A204.1 (cell line): ENCODE data around the gene CD164.
"Not testable (repeated sequence)": the region's sequence is repeated elsewhere in the genome, so short reads cannot be mapped to it uniquely, and the experiment has no call there.

Source experiments
- FAIRE-seq: peaks from 2 replicates; lab custom pipeline; 2012; peaks lifted over from hg19 to GRCh38; lab: Jason Lieb, UNC

CD164 gene

DNA sequence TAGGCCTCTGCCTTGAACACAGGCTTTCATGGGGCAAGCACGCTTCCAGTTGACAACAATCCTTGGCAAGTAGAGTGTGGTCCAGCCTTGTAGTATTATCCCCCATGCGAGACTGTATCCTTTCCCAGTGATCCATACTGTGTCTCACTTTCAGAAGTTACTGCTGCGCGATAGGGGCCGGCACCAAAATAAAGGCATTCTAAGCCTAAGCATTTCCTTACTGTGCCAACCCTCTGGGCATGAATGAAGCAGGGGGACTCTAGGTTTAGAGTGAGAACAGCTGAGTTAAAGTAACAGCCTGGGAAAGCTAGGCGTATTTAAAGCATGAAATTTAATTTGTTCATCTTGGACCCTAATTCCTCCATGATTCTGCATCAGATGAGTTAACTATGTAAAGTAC, 39.4 kb downstream of the CD164 start:
- FAIRE-seq, result no peak

GRCh38 chr6:109342506-109342905, 39.8 kb downstream of the CD164 start:
- no peak for FAIRE-seq

DNA sequence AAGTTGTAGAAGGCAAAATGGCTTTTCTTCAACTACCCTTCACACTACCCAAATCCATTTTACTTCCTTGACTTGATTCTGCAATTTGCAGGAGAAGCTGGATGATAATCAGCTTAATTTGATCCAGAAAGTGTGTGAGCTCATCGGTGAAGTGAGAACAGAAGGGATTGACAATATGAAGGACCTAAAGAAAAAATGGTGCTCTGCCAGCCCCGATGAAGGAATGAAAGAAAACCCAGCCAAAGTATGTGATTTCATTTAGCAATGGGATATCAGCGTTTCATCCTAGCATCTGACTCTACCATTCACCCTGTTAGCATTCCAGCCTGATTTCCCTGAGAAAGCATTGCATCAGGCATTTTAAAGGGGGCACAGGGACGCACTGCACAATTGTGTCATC, 41.5 kb downstream of the CD164 start:
- FAIRE-seq, result no peak

GRCh38 chr6:109339906-109340678, 42.2 kb downstream of the CD164 start:
- no peak for FAIRE-seq

DNA sequence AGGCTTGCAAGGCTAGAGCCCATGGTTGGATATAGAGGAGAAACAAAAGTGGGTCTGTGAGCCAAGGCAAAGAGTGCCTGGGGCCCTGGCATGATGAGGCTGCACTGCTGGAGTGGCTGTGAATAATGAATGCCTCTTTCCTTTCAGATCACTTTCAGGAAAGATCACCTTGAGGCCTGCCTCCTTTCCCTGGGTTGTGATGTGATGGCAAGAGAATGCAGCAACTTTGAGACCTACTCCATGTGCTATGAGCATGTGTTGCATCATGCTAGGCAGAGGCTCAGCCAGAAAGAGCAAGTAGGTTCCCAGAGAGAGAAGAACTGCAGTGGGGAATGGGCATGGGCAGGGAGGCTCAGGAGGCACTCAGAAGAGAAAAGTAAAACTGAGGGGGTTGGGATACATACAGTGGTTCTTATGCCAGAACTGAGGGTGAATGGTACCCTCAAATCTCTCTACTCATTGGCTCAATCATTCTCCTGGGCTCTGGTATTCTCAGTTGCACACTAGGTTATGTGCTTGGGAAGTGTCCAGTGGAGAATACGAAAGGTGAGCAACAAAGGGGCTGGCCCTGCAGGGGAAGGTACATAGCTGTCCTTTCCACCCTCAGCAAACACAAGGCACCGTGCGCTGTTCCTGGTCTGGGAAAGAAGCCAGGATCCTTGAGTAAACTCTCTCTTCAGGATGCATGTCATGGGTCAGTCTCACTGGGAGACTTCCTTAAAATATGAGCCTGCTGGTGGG, 45.9 kb downstream of the CD164 start:
- no peak for FAIRE-seq

DNA sequence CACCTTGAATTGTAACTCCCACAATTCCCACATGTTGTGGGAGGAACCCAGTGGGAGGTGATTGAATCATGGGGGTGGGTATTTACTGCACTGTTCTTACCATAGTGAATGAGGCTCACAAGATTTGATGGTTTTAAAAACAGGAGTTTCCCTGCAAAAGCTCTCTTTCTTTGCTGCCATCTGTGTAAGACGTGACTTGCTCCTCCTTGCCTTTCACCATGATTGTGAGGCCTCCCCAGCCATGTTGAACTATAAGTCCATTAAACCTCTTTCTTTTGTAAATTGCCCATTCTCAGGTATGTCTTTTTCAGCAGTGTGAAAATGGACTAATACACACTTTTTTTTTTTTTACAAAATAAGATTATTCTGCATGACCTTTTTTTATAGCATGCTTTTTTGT, 48.4 kb downstream of the CD164 start:
- FAIRE-seq, result not testable (repeated sequence)

GRCh38 chr6:109332748-109333147, 49.5 kb downstream of the CD164 start:
- FAIRE-seq, result no peak

- FAIRE-seq, result no peak
Observed at GRCh38 chr6:109331081-109331480, 51.2 kb downstream of the CD164 start.

DNA sequence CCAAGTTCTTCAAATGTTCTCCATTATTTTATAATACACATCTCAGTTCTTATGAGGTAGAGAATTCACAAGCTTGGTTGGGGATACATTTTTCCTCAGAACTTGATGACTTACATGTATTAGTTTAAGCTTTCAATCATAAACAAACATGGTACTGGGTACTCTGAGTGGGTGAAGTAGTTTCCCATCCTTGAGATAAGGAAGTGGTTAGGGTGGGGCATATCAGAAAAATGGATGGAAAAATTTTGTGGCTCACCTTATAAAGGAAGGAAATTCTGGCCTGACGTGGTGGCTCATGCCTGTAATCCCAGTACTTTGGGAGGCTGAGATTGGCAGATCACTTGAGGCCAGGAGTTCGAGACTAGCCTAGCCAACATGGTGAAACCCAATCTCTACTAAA, 52.0 kb downstream of the CD164 start:
- FAIRE-seq, result no peak

DNA sequence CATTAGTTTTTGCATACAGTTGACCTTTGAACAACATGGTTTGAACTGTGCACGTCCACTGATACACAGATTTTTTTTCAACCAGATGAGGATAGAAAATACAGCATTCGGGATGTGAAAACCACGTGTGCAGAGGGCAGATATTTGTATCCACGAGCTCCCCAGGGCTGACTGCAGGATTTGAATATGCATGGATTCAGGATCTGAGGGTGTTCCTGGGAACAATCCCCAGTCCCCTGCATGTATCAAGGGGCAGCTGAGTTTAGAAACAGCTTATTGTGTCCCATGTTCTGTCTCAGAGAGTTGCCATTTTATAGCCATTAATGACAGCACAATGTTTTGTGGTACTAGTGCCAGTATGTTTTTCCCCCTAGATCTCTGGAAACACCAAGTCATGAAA, 53.6 kb downstream of the CD164 start:
- FAIRE-seq, result no peak

- no peak for FAIRE-seq
Observed at GRCh38 chr6:109327959-109328358, 54.3 kb downstream of the CD164 start.

DNA sequence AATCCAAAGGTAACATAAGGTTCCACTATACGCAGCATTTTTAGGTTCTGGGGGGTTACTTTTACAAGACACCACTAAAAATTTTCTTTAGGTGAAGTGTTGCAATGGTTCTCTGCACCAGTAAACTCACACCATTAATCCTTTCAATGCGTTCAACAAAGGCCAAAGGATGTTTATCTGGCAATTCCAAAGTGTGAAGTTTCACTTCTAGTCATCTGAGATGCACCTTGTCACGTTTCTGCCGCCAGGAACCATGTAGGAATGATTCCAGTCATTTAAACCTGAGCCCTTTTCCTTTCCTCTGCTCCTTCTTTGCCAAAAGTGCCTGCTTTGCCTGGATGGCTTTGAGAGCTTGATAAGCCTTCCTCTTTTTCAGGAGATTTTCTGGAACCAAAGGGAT, 54.8 kb downstream of the CD164 start:
- FAIRE-seq, result no peak

GRCh38 chr6:109326351-109326750, 55.9 kb downstream of the CD164 start:
- no peak for FAIRE-seq

GRCh38 chr6:109325400-109325801, 56.9 kb downstream of the CD164 start:
- FAIRE-seq, result no peak

DNA sequence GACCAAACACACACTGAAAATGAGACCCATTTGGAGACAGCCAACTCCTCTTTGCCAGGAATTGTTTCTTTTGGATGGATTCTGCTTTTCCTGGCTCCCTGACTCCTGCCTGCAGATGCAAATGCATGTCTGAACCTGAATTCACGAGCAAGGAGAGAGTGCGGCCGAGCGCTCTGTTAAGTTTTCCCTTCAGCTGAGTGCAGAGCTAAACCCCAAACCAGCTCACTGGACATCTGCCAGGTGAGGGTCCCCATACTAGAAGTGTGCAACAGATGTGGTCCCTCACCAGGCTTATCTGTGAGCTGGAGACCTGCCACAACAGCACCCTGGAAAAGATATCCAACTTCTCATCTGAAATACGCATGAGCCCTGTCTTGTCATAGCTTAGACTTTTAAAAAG, 59.0 kb downstream of the CD164 start:
- FAIRE-seq, result no peak

DNA sequence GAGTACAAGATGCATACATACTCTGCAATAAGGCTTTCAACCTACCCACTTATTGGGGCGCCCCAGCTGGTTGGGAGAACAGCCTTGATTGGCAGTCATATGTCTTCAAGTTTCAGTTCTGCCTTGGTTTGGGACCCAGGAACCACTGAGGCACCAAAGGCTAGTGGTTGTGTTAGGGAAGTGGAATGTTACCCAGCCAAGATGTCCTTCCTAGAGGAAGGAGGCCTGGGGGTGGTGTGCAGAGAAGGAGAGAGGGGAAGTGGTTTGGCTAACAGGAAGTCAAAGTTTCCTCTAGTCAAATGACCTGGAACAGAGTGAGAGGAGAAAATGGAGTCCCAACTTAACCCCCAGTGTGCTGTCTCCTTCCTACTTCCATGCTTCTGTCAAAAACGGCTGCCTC, 59.4 kb downstream of the CD164 start:
- no peak for FAIRE-seq

- FAIRE-seq, result no peak
Observed at GRCh38 chr6:109321752-109322151, 60.5 kb downstream of the CD164 start.

- FAIRE-seq, result no peak
Observed at GRCh38 chr6:109320072-109320471, 62.2 kb downstream of the CD164 start.

DNA sequence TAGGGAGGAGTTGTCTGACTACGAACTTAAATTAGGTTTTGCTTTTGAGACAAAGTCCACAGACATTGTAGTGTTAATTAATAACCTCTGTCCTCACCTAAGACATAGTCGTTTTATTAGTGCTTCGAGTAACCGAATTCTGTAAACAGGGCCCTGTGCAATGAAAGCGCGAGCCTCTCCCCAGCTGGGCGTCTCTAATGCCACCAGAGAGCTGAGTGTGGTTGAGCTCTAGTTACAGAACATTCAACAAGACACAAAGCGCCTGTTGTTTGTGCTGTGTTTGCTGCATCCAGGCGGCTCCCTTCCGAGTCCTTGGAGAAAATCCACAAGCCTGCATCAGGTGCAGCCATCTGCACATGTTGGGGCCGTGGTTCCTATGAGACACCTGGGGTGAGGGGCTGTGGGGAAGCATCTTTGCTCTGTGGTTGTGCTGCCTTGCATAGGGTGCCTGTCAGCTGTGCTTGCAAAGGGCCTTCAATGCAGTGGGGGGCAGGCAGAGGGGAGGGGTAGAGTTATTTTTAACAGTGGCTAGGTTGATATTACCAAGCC, 63.9 kb downstream of the CD164 start:
- FAIRE-seq, result no peak

DNA sequence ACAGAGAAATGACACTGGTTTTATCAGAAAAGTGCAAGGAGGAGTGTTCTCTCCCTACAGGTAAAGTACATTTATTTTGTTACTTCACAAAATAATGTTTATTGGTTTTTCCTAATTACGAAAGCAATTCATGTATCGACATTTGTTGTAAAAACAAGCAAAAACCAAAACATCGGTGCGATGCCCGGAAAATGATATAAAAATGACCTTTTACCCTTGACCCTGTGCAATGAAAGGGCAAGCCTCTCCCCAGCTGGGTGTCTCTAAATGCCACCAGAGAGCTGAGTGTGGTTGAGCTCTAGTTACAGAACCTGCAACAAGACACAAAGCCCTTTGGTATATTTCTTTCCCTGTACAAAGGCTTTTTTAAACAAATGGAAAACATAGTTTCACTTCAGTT, 65.4 kb downstream of the CD164 start:
- no peak for FAIRE-seq
